ENCODE results near the gene CD300LG.
"Not testable (repeated sequence)": the region's sequence is repeated elsewhere in the genome, so short reads cannot be mapped to it uniquely, and the experiment has no call there.

CD300LG gene

GRCh38 chr17:43826206-43826605 is 20.8 kb upstream of the CD300LG start:
- DNase-seq: no peak

GRCh38 chr17:43827596-43827995 is 19.4 kb upstream of the CD300LG start:
- no peak for DNase-seq

DNA sequence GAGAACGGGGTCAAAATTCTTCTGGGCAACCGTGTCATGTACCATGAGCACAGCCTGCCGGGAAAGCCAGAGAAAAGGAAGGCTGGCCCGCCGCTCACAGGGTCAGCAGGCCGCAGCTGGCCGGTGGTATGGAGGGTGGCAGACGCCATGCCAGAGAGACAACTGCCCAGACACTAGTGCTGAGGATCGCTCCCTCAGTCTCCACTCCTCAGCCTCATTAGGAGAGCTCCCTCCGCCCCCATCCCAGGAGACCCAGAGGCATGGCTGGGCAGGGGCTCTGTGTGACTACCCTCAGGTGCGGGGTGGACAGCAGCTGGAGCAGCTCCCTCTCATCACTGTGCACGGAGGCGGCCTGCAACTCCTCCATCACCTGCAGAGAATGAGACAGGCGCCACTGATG is 17.2 kb upstream of the CD300LG start:
- DNase-seq: no peak

- no peak for DNase-seq
Measured at GRCh38 chr17:43830510-43831140, 16.4 kb upstream of the CD300LG start.

GRCh38 chr17:43831633-43832032 is 15.3 kb upstream of the CD300LG start:
- DNase-seq: no peak

DNA sequence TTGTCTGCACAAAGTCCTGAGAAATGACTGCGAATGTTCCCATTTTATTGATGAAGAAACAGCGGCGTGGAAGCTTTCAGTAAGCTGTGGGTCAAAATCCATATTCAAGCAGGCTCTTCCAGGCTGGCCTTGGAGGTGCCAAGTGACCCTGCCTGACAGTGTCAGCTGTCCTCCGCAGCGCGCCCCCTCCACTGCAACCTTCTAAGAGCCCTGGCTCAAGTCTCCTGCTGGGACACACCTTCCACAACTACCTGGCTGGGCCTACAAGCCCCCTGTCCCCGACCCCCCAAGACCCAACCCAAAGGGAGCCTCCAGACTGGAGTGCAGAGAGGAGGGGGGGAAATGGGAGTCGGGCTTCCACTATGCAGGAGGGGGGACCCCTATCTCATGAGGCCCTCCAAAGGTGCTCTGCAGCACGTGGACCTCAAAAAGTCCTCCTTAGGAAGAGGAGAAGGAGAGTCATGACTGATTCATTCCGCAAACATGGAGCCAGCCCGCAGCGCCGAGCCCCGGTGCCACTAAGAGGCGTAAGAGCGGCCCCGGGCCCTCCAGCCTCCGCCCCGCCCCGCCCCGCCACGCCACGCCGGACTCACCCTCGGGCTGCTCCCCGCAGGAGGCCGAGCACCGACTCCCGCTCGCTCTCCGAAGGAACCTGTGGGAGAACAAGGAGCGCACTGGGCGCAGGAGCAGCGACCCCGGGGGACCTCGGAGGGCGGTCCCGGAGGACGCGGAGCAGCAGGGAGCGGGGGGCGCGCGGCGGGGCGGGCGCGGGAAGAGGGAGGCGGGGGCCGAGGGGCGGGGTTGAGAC is 14.6 kb upstream of the CD300LG start:
- no peak for DNase-seq

- peak; percentile 61 for DNase-seq
Measured at GRCh38 chr17:43832976-43833829, 13.8 kb upstream of the CD300LG start, which contains the start of gene MPP3. MPP3 (minus strand) TSS chr17:43833146; CDS start chr17:43831906, 1,240 bp downstream.

- no peak for DNase-seq
Measured at GRCh38 chr17:43834106-43834505, 12.9 kb upstream of the CD300LG start.

GRCh38 chr17:43839670-43840108 is 7.3 kb upstream of the CD300LG start:
- peak; percentile 89 for DNase-seq

- DNase-seq: no peak
Measured at GRCh38 chr17:43840814-43841213, 6.2 kb upstream of the CD300LG start.

GRCh38 chr17:43841282-43841681 is 5.7 kb upstream of the CD300LG start:
- DNase-seq: no peak

- not testable (repeated sequence) for DNase-seq
Measured at GRCh38 chr17:43842091-43842974, 4.6 kb upstream of the CD300LG start.

DNA sequence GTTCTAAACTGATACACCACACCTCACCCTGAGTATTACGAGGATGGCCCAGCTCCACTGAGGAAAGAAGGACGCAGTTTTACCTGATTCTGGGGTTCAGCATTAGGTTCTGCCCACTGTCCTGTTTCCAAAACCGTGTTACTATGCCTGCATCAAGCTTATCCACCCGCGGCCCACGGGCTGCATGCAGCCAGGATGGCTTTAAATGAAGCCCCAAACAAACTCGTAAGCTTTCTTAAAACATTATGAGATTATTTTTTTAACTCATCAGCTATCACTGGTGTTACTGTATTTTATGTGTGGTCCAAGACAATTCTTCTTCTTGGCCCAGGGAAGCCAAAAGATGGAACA is 4.0 kb upstream of the CD300LG start:
- no peak for DNase-seq

DNA sequence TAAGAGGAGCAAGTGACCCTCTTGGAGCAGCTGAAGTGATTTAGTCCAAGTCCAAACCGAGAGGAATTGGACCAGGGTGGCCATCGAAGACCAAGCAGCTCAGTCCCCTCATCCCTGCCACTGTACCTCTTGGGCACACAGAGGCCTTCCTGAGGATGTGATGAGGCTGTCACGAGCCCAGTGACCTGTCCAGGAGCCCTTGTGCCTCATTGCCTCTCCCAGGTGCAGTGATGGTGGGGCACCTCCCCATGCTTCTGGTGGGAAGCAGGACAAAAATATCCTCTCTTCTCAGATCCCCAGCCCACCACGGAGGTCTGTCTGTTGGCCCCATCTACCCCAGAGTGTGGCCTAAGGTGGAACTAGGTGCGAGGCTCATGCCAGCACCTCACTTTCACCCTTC is 2.7 kb upstream of the CD300LG start:
- DNase-seq: no peak

DNA sequence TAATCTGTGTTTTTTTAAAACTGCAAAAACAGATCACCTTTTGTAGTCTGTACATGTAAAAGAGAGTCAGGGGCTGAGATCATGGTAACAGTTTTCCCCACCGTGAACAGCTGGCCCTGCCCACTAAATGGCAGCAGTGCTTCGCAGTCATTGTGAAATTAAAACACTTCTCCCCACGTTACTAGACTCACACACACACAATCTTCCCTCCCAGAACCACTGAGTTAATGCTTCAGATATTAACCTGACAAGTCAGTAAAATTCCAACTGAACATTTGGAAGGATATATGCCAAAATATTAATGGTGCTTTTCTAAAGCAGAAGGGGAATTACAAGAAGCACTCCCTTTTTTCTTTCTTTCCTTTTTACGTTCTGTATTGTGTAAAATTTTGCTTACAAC is 1.2 kb upstream of the CD300LG start:
- DNase-seq: no peak

- peak; percentile 68 for DNase-seq
Measured at GRCh38 chr17:43846221-43846712, 709 bp upstream of the CD300LG start.

DNA sequence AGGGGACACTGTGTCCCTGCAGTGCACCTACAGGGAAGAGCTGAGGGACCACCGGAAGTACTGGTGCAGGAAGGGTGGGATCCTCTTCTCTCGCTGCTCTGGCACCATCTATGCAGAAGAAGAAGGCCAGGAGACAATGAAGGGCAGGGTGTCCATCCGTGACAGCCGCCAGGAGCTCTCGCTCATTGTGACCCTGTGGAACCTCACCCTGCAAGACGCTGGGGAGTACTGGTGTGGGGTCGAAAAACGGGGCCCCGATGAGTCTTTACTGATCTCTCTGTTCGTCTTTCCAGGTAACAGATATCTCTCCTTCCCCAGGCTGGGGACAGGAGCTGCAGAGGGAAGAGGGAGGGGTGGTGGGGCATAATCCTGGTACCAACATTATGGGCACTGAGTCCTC is 1.6 kb downstream of the CD300LG start:
- no peak for DNase-seq

GRCh38 chr17:43849116-43849515 is 2.1 kb downstream of the CD300LG start:
- DNase-seq: no peak

DNA sequence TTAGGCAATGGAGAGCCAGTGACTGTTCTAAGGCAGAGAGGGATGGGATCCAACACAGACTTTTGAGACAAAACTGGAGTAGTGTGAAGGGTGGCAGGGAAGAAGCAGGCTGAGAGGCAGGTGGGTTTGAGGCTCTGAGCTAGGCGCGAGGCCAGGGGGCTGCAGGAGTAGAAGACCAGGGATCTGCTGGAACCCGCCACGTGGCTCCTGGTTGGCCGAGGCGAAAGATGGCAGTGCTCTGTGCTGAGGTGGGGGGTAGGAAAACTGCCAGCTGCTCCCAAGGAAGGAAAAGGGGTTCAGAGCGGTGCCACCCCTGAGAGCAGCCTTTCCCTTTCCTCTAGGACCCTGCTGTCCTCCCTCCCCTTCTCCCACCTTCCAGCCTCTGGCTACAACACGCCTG is 5.6 kb downstream of the CD300LG start:
- DNase-seq: no peak

DNA sequence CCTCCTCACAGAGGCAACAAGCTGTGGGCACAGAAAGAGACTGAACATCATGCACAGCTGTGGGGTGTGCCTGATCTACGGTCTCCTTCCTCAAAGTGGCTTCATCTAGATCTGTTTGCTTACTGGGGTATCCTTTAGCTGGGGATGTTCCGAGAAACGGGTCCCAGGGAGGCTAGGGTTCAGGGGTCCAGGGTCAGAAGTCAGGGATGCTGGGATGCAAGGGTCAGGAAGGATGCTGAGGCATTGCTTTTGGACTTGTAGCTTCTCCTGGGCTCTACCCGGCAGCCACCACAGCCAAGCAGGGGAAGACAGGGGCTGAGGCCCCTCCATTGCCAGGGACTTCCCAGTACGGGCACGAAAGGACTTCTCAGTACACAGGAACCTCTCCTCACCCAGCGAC is 6.6 kb downstream of the CD300LG start:
- no peak for DNase-seq

GRCh38 chr17:43854498-43854897 is 7.5 kb downstream of the CD300LG start:
- no peak for DNase-seq

- DNase-seq: no peak
Measured at GRCh38 chr17:43855061-43855460, 8.1 kb downstream of the CD300LG start.

Measured in NCI-H510A treated with DMSO at 0.1 percent for 48 hours (cell line).